ENCODE data around the gene SRCAP.

Gene SRCAP

DNA sequence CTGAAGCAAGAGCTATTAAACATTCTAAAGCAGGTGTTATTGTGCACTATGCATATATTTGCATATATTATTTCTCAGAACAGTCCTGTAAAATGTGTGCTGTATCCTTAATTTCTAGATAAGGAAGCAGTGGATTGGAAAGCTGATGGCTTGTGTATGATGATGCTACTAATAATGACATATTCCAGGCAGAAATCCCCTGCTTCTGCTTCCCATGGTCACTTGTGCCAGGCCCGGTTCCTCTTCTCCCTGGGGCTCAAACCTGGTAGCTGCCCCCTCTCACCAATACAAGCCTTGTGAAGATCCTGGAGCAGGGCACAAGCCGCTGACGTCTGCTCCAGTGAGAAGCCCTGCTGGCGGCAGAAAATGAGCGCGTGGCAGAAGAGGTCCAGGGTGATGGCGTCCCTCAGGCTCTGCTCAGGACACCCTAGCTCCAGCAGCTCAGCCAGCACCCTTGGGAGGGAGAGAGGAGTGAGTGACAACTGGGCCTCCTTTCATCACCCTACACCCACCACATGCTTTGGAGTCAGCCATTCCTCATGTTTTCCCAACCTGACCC lies 61.1 kb downstream of the SRCAP start:
- FAIRE-seq, result no peak

DNA sequence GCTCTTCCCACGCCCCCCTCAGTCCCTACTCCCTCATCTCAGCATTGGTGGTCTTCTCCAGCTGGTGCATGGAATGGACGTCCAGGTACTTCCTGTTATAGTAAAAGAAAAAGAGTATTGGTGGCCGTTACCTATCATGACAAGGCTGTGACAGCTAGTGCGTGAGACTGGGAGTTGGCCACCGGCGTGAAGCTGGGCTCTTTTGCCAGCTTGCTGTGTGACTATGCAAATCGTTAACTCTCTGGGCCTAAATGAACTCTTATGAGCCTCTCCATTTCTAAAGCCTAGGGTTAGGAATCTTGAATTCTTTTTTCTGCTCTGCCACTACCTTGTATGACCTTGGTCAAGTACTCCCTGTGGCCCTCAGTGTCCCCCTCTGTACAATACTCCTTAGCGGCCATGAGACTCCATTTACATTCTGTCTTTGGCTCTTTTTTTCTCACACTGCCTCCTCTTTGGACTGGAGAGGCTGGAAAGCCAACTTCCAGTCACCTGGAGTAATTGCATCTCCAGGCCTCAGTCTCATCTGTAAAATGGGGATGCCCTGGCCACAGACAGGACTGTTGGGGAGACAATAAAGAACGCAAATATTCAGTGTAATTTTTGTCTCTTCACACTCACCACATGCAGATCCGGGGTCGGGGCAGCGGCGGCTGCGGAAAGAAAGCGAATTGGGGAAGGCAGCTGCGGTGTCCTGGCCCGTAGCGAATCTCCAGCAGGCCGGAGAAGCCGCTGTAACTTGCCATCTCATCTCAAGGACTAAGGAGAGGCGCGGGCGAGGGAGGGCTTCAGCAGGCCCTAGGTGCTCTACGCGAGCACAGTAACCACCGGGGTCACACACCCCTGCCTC lies 61.8 kb downstream of the SRCAP start:
- no peak for FAIRE-seq

DNA sequence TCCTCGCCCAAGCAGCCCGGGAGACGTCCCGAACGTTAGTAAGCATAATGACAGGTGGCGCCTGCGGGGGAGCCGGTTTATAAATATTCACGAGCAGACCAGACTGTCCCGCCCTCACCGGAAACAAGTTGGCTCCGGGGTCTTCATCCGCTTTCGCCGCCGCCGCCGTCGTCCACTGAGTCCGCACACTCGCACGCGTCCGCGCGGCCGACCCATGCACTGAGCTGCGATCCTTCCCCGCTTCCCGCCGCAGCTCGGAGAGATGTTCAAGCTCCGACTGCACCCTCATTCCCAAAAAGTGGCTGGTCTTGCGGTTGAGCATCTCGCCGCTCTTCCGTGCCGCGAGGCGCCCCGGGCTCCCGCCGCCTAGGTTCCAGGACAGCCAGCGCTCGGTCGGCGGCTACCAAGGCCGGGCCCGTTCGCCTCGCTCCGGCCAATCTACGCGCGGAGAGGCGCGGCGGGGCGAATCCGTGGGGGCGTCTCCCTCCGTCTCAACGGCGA lies 62.5 kb downstream of the SRCAP start:
- no peak for FAIRE-seq

DNA sequence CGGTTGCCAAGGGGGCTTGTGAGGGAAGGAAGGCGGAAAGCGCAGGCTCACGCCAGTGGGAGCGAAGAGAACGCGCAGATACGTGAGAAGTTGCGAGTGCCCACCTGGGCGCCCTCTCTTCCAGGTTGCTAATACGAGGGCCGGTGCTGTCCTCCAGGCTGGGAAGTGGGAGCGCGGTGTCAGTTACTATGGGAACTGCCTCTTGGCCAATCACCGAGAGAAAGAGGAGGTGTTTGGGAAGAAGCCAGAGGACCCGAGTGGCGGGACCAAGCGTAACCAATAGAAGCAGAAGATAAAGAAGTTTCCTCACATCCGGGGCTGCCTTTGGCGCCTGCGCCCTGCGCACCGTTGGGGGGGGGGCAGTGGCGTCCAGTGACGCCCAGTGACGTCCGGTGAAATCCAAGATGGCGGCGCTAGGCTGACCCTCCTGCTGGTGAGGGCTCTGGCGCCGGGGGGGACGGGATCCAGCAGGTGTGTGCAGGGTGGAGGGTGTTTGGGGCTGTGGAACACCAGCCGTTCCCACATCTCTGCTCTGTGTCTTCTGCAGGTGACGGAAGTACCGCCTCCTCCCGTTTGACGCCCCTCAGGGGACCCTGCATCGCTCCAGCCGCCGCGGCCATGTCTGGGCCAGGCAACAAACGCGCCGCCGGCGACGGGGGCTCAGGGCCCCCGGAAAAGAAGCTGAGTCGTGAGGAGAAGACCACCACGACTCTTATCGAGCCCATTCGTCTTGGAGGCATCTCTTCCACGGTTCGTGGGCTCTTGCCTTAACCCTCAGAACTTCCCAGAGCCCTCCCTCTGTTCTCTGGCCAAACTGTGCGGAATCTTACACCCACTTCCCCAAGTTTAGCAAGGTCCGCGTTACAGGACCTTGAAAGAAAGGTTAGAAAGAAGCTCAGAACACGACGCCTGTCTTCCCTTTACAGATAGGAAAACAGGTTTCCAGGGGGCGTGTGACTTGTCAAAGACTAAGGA lies 63.2 kb downstream of the SRCAP start, which contains the start of the genes CFAP119 and RNF40:
TSS of gene CFAP119 (minus strand) at position 135 of the 975 bp plus-strand sequence. CDS start 314 bp downstream, outside the sequence.
TSS of gene RNF40 (plus strand) at position 395 of the 975 bp plus-strand sequence. CDS start at position 619, 224 bp downstream.
- FAIRE-seq, result peak; percentile 97

DNA sequence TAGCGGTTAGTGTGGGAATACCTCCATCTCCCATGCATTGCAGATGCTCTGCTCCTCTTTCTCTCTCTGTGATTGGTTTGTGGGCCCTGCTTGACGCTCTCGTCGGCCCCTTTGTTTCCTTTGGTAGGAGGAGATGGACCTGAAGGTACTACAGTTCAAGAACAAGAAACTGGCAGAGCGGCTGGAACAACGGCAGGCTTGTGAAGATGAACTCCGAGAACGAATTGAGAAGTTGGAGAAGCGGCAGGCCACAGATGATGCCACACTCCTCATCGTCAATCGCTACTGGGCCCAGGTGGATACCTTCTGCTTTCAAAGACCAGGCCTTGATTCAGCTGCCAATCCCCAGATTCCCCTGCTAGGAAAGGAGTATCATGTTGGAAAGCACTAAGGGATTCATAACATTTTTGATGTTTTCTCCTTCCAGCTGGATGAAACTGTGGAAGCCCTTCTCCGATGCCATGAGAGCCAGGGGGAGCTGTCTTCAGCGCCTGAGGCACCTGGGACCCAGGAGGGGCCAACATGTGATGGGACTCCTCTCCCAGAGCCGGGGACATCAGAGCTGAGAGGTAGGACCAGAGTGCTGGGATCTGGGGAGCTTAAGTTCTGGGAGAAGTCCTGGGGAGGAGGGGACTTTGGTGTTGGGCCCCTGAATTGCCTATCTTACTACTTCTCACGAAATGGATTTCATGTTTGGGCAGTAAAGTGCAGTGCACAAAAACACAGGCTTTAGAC lies 64.2 kb downstream of the SRCAP start:
- FAIRE-seq, result no peak

DNA sequence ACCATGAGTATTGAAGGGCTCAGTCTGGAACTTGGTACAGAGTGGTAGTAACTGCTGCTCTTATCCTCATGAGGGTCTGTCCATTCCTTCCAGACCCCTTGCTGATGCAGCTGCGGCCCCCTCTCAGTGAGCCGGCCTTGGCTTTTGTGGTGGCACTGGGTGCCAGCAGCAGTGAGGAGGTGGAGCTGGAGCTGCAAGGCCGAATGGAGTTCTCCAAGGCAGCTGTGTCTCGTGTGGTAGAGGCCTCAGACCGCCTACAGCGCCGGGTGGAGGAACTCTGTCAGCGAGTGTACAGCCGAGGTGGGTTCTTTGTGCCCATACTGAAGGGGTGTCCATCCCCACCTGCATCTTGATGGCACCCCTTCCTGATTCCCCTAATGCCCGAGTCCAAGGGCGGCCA lies 65.1 kb downstream of the SRCAP start:
- FAIRE-seq, result no peak

DNA sequence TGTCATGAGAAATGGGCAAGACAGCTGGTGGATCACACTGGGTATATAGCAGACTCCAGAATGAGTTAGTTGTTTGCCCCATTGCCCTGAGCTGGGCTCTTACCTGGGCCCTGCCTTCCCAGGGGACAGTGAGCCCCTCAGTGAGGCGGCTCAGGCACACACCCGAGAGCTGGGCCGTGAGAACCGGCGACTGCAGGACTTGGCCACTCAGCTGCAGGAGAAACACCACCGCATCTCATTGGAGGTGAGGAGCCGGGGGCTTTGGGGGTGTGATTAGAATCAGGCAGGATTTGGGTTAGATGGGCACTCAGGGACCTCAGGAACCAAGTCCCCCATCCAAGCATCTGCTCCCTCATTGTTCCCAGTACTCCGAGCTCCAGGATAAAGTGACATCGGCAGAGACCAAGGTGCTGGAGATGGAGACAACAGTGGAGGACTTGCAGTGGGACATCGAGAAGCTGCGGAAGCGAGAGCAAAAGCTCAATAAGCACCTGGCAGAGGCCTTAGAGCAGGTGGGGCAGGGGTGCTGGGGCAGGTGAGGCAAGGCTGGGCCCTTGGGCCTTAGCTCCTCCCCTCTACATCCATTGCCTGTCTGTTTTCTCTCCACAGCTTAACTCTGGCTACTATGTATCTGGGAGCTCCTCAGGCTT lies 66.0 kb downstream of the SRCAP start:
- FAIRE-seq, result no peak

DNA sequence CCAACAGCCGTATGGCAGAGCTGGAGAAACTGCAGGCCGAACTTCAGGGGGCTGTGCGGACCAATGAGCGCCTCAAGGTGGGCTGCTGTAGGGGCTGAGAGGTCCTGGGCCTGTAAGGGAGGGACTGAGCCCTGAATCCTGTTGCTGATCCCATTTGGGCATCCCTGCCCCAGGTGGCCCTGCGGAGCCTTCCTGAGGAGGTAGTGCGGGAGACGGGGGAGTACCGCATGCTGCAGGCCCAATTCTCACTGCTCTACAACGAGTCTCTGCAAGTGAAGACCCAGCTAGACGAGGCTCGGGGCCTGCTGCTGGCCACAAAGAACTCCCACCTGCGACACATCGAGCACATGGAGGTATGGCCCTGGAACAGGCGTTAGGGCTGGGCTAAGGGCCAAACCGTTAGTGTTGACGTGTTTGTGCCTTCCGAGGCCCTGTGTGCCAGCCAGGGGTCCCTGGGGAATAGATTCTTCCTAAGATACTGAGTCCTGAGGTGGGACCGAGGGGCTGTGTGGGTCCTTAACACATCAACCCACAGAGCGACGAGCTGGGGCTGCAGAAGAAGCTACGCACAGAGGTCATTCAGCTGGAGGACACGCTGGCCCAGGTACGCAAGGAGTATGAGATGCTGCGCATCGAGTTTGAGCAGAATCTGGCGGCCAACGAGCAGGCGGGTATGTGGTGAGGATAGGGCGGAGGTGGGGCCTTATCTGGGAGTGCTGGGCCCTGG lies 67.4 kb downstream of the SRCAP start:
- no peak for FAIRE-seq

DNA sequence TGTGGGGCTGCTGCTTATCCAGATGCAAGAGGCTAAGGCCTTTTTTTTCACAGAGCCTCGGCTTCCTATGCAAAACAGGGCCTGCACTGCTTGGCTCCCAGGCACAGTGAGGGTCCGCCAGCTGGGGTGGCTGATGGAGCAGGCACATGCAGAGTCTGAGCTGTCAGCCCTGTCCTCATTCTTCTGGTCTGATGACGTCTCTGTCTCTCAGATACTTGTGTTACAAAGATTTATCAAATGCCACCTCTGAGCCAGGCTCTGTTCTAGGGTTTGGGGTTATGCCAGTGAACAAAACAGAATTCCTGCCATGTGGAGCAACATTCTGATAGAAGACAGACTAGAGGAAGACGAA lies 67.9 kb downstream of the SRCAP start:
- FAIRE-seq, result no peak

DNA sequence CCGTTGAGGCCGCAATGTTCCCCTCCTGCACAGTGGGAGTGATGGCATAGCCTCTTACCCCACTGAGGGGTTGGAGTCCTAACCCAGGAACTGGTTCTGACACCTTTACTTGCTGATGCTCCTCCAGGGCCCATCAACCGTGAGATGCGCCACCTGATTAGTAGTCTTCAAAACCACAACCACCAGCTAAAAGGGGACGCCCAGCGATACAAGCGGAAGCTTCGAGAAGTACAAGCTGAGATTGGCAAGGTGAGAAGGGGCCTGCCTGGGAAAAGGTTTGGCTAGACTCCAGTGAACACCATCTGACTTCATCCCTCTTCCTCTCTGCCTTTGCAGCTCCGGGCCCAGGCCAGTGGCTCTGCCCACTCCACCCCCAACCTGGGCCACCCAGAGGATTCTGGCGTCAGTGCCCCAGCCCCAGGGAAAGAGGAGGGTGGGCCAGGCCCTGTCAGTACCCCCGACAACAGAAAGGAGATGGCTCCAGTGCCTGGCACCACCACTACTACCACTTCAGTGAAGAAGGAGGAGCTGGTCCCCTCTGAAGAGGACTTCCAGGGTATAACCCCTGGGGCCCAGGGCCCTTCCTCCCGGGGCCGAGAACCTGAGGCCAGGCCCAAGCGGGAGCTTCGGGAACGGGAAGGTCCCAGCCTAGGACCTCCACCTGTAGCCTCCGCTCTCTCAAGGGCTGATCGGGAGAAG lies 68.9 kb downstream of the SRCAP start:
- FAIRE-seq, result no peak

DNA sequence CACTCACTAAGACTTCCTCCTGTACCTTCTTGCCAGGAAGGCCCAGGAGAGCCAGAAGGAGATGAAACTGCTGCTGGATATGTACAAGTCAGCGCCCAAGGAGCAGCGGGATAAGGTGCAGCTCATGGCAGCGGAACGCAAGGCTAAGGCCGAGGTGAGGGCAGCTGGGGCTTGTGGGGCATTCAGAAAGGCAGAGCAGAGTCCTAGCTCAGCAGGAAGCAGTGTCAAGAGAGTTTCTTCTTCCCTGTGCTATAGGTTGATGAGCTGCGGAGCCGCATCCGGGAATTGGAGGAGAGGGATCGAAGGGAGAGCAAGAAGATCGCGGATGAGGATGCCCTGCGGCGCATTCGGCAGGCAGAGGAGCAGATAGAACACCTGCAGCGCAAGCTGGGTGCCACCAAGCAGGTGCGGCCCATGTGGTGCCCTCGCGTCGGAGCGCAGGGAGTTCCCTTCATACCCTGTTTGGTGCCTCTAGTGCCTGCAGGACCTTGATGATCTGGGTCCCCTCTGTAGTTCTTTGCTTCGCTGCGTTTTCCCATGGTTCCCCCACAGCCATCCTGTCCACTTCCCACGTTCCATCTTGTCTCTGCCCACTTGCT lies 69.7 kb downstream of the SRCAP start:
- no peak for FAIRE-seq

DNA sequence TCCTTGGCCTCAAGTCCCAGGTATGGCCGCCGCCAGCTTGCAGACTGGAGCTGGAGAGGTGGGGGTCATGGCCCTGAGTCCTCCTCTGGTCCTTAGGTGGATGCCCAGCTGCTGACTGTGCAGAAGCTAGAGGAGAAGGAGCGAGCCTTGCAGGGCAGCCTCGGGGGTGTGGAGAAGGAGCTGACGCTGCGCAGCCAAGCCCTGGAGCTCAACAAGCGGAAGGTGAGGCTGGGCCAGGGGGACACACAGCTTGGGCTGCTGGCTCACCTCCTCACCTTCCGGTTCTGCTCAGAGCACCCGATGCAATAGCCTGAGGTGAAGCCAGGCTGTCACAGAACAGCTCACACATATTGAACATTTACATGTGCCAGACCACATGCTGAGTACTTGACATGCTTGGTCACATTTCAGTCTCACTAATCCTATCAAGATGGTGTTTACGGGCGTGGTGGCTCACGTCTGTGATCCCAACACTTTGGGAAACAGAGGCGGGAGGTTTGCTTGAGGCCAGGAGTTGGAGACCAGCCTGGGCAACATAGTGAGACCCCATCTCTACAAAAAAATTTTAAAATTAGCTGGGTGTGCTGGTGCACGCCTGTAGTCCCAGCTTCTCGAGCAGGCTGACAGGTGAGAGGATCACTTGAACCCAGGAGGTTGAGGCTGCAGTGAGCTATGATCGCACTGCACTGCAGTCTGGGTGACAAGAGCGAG lies 70.6 kb downstream of the SRCAP start:
- FAIRE-seq, result no peak

DNA sequence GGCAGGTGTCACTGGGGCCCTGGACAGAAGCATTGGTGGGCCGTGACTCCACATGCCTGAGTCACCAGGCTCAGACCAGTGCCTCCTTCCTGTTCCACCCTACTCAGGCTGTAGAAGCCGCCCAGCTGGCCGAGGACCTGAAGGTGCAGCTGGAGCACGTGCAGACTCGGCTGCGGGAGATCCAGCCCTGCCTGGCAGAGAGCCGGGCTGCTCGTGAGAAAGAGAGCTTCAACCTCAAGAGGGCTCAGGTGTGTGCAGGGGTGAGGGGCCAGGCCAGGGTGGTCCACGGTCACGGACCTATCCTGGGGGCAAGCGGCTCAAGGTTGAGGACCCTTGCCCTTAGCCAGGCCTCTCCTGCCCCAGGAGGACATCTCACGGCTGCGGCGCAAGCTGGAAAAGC lies 72.8 kb downstream of the SRCAP start:
- no peak for FAIRE-seq

DNA sequence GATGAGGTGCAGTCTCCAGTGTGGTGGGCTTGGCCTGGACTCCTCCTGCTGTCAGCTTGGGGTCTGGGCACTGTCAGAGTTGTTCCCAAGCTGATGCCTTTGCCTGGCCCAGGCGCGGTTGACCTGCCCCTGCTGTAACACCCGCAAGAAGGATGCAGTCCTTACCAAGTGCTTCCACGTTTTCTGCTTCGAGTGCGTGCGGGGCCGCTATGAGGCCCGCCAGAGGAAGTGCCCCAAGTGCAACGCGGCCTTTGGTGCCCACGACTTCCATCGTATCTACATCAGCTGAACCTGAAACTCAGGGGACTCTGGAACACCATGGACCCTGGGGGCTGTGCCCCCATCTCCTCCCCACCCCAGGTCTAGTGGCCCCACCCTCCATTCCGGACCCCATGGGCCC lies 74.9 kb downstream of the SRCAP start:
- no peak for FAIRE-seq

DNA sequence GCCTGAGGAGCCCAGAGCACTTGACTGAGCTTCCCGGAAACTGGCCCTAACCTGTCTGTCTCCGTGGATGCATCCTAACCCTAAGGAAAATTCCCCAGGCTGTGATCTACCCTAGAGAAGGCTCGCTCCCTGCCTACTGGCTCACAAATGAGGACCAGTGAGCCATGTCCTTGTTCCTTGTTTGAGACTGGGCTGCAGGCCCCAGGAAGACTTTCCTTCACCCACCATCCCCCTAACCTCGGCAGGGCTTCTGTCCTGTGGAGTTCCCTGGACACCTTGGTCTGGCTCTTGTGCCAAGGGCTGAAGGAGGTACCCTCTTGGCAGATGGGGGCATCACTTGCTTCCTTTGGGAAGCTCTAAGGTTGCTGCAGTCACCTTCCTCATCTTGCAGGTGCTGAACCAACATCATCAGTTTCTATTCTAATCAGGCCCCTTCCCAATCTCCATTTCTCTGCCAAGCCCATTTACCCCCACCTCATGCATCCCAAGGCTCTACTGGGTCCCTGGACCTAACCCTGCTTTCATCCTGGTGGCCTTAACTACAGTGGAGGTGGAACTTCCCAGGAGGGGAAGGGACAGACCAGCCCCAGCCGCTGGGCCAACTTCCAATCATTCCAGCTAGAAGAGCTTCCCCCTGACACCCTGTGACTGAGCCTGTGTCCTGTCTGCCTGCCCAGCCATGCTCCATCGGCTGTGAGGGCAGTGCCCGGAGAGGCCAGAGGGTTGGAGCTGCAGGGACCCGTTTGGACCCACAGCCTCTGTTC lies 75.6 kb downstream of the SRCAP start:
- no peak for FAIRE-seq

DNA sequence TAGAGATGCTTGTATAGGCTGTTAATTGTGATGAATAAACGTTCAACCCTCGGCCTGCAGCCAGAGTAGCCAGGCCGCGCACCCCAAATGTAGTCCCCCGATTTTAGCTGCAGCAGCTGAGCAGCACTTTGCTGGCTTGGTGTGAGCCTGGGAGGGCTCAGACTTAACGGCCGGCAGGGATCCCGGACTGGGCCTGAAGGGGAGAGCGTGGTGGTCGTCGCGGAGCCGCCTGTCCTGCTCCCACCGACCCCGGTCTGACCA lies 76.1 kb downstream of the SRCAP start:
- FAIRE-seq, result no peak

DNA sequence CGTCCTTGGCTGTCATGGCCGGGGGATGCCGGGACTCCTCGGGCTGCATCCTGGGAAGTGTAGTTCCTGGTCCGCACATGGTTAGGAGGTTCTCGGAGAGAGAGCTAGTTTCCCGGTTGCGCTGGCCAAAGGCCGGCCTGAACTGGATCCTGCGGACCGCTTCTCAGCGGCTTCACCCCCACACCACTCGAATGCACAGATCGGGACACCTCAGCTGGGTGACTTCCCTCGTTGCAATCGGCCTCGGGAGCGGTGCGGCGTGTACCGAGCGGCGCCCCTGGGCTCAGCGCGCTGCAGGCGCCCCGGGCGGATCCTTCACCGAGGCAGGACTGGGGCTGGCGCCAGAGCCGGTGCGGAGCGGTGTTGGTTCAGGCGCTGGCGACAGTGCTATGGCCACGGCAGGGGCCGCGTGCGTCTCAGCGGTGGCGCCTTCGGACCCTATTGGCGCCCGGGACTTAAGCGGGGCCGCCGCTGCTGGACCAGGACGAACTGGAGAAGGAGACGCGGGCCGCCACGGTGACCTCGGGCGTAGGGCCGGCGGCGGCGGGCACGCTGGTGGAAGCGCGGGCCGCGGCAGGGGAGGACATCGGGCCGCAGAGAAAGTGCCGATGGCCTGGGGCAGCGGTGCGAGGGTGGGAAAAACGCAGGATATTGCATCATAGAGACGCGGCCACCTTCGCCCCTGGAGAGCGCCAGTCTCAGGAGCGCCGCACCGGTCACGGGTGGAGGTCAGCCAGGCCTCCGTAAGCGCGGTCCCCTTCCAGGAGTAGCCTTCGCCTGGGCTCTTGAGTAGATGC lies 76.6 kb downstream of the SRCAP start:
- no peak for FAIRE-seq
